H1 (cell line): ENCODE measurements around the gene DUXB. TPM values are rescaled to one million over a fixed set of nuclear protein-coding genes. Genes with fewer than 3 reads are reported as not detected.

Experiments used
- ASH2L ChIP-seq: fragments of 200-600, 300-600 bp; sonication (generic); IDR thresholded peaks from one replicate; pipeline ENCODE4 v1.7.1; 2017; ENCODE audit warnings: low read length
- BCL11A ChIP-seq, 2 experiments: IDR thresholded peaks; one replicate each; pipeline ENCODE4 v1.6.1; 2011; ENCODE audit warnings: low read depth in 2 of 2, low read length in 2 of 2, mild to moderate bottlenecking in 2 of 2
- GTF2F1 ChIP-seq: IDR thresholded peaks from 2 replicates; pipeline ENCODE4 v1.6.1; 2012; ENCODE audit warnings: low read depth, low read length, improper control_type of control experiment, borderline replicate concordance
- RAD21 ChIP-seq, 2 experiments: IDR thresholded peaks in 1 of 2; conservative IDR thresholded peaks in 1 of 2; 2 replicates each; pipeline ENCODE4 v1.6.1; 2011; ENCODE audit warnings: low read depth in 2 of 2, low read length in 2 of 2, improper control_type of control experiment in 1 of 2, inconsistent platforms in 1 of 2, mild to moderate bottlenecking in 1 of 2, moderate library complexity in 1 of 2
- polyA plus RNA-seq, 7 experiments: library from polyadenylated mRNA; depleted of rRNA in 3 of 7; stranded (reverse) in 5 of 7; unstranded in 2 of 7; fragments of >200 nt in 5 of 7; fragments of 200-250 nt in 2 of 7; gene quantifications; 1 replicate in 5 of 7; 2 replicates in 1 of 7; 4 replicates in 1 of 7; pipeline versions ENCODE4 v1.2.1 to v1.2.3, GENCODE V29; 2011 to 2013; ENCODE audit warnings: missing spikeins in 2 of 7, mixed read lengths in 2 of 7
- small RNA-seq: library from polyadenylated mRNA; stranded (forward); fragments of <200 nt; extraction: miRNeasy Mini kit (QIAGEN cat#:217004); gene quantifications from one replicate; pipeline ENCODE3, GENCODE V24; 2013; ENCODE audit not compliant: insufficient read depth
- total RNA-seq: library from RNA; stranded (reverse); fragmentation: NEBNext Ultra II Directional; extraction: Animal tissue kit (Norgen Biotek cat#: 25700); gene quantifications from 2 replicates; pipeline ENCODE4 v1.2.1, GENCODE V29; 2021

The DUXB gene
- total and polyA plus RNA-seq, 2 of the 8 experiments (the other 6 are each of a cell fraction or from before 2014, with no cell fraction given): not detected

GRCh38 chr16:75644240-75645012 lies 56.8 kb downstream of the DUXB start (continued):
- TF ChIP-seq RAD21 (IDR thresholded peaks at IDR 0.05 in 1 of 2, conservative IDR thresholded peaks at IDR 0.05 in 1 of 2; ENCODE audit: low read depth in 2 of 2, low read length in 2 of 2) (no peak), BCL11A (IDR thresholded peaks at IDR 0.05; ENCODE audit: low read depth in 2 of 2, low read length in 2 of 2) (no peak), GTF2F1 (no peak), ASH2L (no peak)

Small RNA genes within 50 kb of the gene (small RNA-seq; reads per million reads assigned to genes)
- not detected for gene RN7SL520P

Other genes with a start within 250 kb of the DUXB start
- gene TMEM170A, start 236.8 kb downstream of the DUXB start, total RNA-seq: 52.8 and 56.6 TPM in 2 replicates
- 21.1 and 22.9 TPM in 2 replicates for gene TMEM170A, start 236.8 kb downstream of the DUXB start, polyA plus RNA-seq (2011; rRNA removed)
- 25.4 and 26.4 TPM in 2 replicates for gene CHST6, start 206.0 kb downstream of the DUXB start, total RNA-seq
- 18.2 and 26.5 TPM in 2 replicates for gene CHST6, start 206.0 kb downstream of the DUXB start, polyA plus RNA-seq (2011; rRNA removed)
- gene CHST5, start 165.4 kb downstream of the DUXB start, total RNA-seq: 0.13 and 0.15 TPM in 2 replicates
- gene CHST5, start 165.4 kb downstream of the DUXB start, polyA plus RNA-seq (2011; rRNA removed): 0.13 and 0.23 TPM in 2 replicates
- 8.0 and 8.3 TPM in 2 replicates for gene TMEM231, start 145.2 kb downstream of the DUXB start, total RNA-seq
- gene TMEM231, start 145.2 kb downstream of the DUXB start, polyA plus RNA-seq (2011; rRNA removed): 26.7 and 37.6 TPM in 2 replicates
- 67.4 and 71.3 TPM in 2 replicates for gene GABARAPL2, start 135.1 kb downstream of the DUXB start, total RNA-seq
- 38.1 and 65.8 TPM in 2 replicates for gene GABARAPL2, start 135.1 kb downstream of the DUXB start, polyA plus RNA-seq (2011; rRNA removed)
- 44.7 and 47.4 TPM in 2 replicates for gene ADAT1, start 78.2 kb downstream of the DUXB start, total RNA-seq
- 28.3 and 30.7 TPM in 2 replicates for gene ADAT1, start 78.2 kb downstream of the DUXB start, polyA plus RNA-seq (2011; rRNA removed)
- gene KARS1, start 53.8 kb downstream of the DUXB start, total RNA-seq: 210 and 221 TPM in 2 replicates
- gene KARS1, start 53.8 kb downstream of the DUXB start, polyA plus RNA-seq (2011; rRNA removed): 68.2 and 97.5 TPM in 2 replicates
- gene TERF2IP, start 53.7 kb downstream of the DUXB start, total RNA-seq: 14.4 and 15.1 TPM in 2 replicates
- 5.5 TPM in 2 replicates for gene TERF2IP, start 53.7 kb downstream of the DUXB start, polyA plus RNA-seq (2011; rRNA removed)
- not detected in 2 replicates for gene CPHXL2, start 24.5 kb downstream of the DUXB start, total RNA-seq
- gene CPHXL2, start 24.5 kb downstream of the DUXB start, polyA plus RNA-seq (2011; rRNA removed): not detected in 2 replicates
- not detected in 2 replicates for gene CPHXL, start 25.0 kb upstream of the DUXB start, total RNA-seq
- gene CPHXL, start 25.0 kb upstream of the DUXB start, polyA plus RNA-seq (2011; rRNA removed): not detected in 2 replicates